HL-60 (cell line): ENCODE data around the gene SPAG8.

ENCODE experiments used
- DNase-seq, 2 experiments: peaks; one replicate each; pipeline ENCODE4 v3.0.0-alpha.2; 2010 to 2020; ENCODE audit warnings: low read depth in 1 of 2, low spot score in 1 of 2
- H3K27ac ChIP-seq: fragments of 250-450 bp; sonication (Bioruptor Pico); replicated peaks from 2 replicates; pipeline ENCODE4 v1.5.1; 2020; ENCODE audit warnings: mild to moderate bottlenecking, moderate library complexity
- H3K27me3 ChIP-seq: fragments of 250-450 bp; sonication (Bioruptor Pico); 2 replicates; pipeline ENCODE4 v1.5.1; 2021; ENCODE audit warnings: mild to moderate bottlenecking, moderate library complexity; ENCODE audit not compliant: insufficient read depth, poor library complexity, severe bottlenecking
- H3K4me3 ChIP-seq: replicated peaks from 2 replicates; pipeline ENCODE4 v1.5.1; 2011; ENCODE audit warnings: mild to moderate bottlenecking, control low read depth, low read length; ENCODE audit not compliant: insufficient read depth
- CTCF ChIP-seq: IDR thresholded peaks from one replicate; pipeline ENCODE4 v1.5.1; 2011; ENCODE audit warnings: low read length, control low read depth, inconsistent platforms; ENCODE audit not compliant: insufficient read depth
- GABPA ChIP-seq: IDR thresholded peaks from 2 replicates; pipeline ENCODE4 v1.6.1; 2012; ENCODE audit warnings: low read depth
- POLR2AphosphoS5 ChIP-seq: IDR thresholded peaks from 2 replicates; pipeline ENCODE4 v1.6.1; 2012; ENCODE audit warnings: low read depth
- SPI1 ChIP-seq: IDR thresholded peaks from 2 replicates; pipeline ENCODE4 v1.6.1; 2012; ENCODE audit warnings: low read depth, mild to moderate bottlenecking, borderline replicate concordance
- TF ChIP-seq, protein P1 (sequence below): IDR thresholded peaks from 2 replicates; pipeline ENCODE4 v1.6.1; 2012; ENCODE audit warnings: low read depth; ENCODE audit not compliant: insufficient replicate concordance

Gene SPAG8

GRCh38 chr9:35771943-35772342 is 40.1 kb downstream of the SPAG8 start:
- DNase-seq = no peak
- H3K4me3 ChIP-seq = no peak overlapping the region
- TF ChIP-seq GABPA (no peak), CTCF (no peak), SPI1 (no peak), POLR2AphosphoS5 (no peak)
- TF ChIP-seq, protein P1, sequence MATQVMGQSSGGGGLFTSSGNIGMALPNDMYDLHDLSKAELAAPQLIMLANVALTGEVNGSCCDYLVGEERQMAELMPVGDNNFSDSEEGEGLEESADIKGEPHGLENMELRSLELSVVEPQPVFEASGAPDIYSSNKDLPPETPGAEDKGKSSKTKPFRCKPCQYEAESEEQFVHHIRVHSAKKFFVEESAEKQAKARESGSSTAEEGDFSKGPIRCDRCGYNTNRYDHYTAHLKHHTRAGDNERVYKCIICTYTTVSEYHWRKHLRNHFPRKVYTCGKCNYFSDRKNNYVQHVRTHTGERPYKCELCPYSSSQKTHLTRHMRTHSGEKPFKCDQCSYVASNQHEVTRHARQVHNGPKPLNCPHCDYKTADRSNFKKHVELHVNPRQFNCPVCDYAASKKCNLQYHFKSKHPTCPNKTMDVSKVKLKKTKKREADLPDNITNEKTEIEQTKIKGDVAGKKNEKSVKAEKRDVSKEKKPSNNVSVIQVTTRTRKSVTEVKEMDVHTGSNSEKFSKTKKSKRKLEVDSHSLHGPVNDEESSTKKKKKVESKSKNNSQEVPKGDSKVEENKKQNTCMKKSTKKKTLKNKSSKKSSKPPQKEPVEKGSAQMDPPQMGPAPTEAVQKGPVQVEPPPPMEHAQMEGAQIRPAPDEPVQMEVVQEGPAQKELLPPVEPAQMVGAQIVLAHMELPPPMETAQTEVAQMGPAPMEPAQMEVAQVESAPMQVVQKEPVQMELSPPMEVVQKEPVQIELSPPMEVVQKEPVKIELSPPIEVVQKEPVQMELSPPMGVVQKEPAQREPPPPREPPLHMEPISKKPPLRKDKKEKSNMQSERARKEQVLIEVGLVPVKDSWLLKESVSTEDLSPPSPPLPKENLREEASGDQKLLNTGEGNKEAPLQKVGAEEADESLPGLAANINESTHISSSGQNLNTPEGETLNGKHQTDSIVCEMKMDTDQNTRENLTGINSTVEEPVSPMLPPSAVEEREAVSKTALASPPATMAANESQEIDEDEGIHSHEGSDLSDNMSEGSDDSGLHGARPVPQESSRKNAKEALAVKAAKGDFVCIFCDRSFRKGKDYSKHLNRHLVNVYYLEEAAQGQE = no peak
- no peaks in the 10 kb centered on the region for H3K27me3 ChIP-seq
- no peak overlapping the region for H3K27ac ChIP-seq

- H3K4me3 ChIP-seq = no peak overlapping the region
- no peak for DNase-seq
Observed at GRCh38 chr9:35771534-35771933, 40.5 kb downstream of the SPAG8 start.

DNA sequence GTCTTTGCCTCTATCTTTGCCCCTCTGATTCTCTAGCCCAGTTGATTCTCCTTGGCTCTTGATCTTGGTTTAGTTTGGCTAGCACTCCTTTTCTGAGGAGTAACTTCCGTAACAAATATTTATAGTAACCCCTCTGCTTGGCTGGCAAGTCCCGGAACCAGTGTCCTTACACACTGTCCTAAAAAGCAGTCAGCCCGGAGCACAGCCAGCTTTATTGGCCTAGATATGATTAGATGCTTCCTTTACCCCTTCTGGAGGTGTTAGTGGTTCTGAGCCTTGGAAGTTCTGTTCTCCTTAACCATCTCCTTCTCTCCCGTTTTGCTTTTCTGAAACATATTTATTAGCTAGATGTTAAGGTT is 41.0 kb downstream of the SPAG8 start:
- no peak for DNase-seq
- TF ChIP-seq GABPA (no peak), SPI1 (no peak), CTCF (no peak), POLR2AphosphoS5 (no peak)
- TF ChIP-seq, protein P1 = no peak
- Histone ChIP-seq H3K4me3 (no peak overlapping the region), H3K27ac (no peak overlapping the region), H3K27me3 (no peaks in the 10 kb centered on the region)

More at GRCh38 chr9:35771534-35771933, 40.5 kb downstream of the SPAG8 start:
- Histone ChIP-seq H3K27ac (no peak overlapping the region), H3K27me3 (no peaks in the 10 kb centered on the region)
- TF ChIP-seq POLR2AphosphoS5 (no peak), CTCF (no peak), GABPA (no peak), SPI1 (no peak)
- TF ChIP-seq, protein P1 = no peak
